Left lung (tissue), 10 donors: ENCODE measurements around the gene LRRC28. TPM values are rescaled to one million over a fixed set of nuclear protein-coding genes. Genes with fewer than 3 reads are reported as not detected.

Source experiments
- ATAC-seq: fragments of 200-7000 bp; cut with Tn5 transposase; one replicate; pipeline ENCODE4 v1.9.1; 2020; ENCODE audit warnings: moderate library complexity
- DNase-seq, 4 donors: peaks; one replicate each; pipeline ENCODE4 v3.0.0-alpha.2; 2013 to 2020
- H3K27ac ChIP-seq, 2 donors: fragments of 200-600 bp; sonication (generic) in 1 of 2; one replicate each; pipeline versions ENCODE4 v1.5.0 to v1.8.0; 2020 to 2021
- H3K27me3 ChIP-seq, 2 donors: fragments of 200-600 bp; sonication (generic) in 1 of 2; one replicate each; pipeline versions ENCODE4 v1.5.0 to v1.8.0; 2020 to 2021
- H3K36me3 ChIP-seq, 2 donors: fragments of 200-600 bp; sonication (generic) in 1 of 2; one replicate each; pipeline versions ENCODE4 v1.5.0 to v1.8.0; 2020 to 2021
- H3K4me1 ChIP-seq, 2 donors: fragments of 200-600 bp; one replicate each; pipeline ENCODE4 v1.8.0; 2021
- H3K4me3 ChIP-seq, 2 donors: fragments of 200-600 bp; sonication (generic) in 1 of 2; one replicate each; pipeline versions ENCODE4 v1.5.0 to v1.8.0; 2020 to 2021; ENCODE audit warnings: mild to moderate bottlenecking in 1 of 2
- H3K9me3 ChIP-seq, 2 donors: fragments of 200-600 bp; sonication (generic) in 1 of 2; one replicate each; pipeline versions ENCODE4 v1.5.0 to v1.8.0; 2020 to 2021
- intact Hi-C, 2 donors: fragments of 100-400 bp; cut with DNase I; formaldehyde crosslinking; loops; one replicate each; pipeline versions ENCODE4 v1.11.2 to v1.14.2; 2022
- polyA plus RNA-seq, 6 donors: library from polyadenylated mRNA; unstranded; fragments of 120-200 nt; gene quantifications; one replicate each; pipeline ENCODE4 v1.2.1, GENCODE V29; 2013; ENCODE audit not compliant: insufficient read length in 6 of 6
- total RNA-seq, 2 donors: library from RNA; stranded (reverse); fragmentation: NEBNext Ultra II Directional; extraction: Animal tissue kit (Norgen Biotek cat#: 25700); gene quantifications; one replicate each; pipeline ENCODE4 v1.2.1, GENCODE V29; 2021
- TF ChIP-seq, protein P1 (sequence below), 2 donors: fragments of 200-600 bp; sonication (generic) in 1 of 2; IDR thresholded peaks; one replicate each; pipeline versions ENCODE4 v1.5.0 to v1.8.0; 2021; ENCODE audit warnings: antibody characterized with exemption in 2 of 2
- donor health status: DM: no; HTN: yes; CAD: no.
- donor health status: DM: no; HTN: no; CAD: no.

The LRRC28 gene
- total and polyA plus RNA-seq, 8 donors, result 14.9 to 29.7 (median 25.0) TPM

DNA sequence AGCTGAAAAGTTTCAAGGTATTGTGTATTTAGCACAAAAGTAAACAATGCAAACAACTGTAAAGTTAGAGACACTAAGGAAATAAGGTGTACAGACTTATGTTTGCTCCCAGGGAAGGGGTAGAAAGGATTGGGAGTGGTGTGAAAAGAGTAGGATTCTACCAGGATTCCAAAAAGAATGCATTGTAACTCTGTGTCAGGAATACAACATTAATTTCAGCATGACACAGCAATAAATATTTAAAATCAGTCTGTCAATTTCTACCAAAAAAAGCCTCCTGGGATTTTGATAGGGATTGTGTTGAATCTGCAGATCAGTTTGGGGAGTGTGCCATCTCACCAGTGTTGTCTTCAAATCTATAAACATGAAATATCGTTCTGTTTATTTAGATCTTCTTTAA is 73.4 kb downstream of the LRRC28 start:
- Histone ChIP-seq H3K27ac (peak overlapping the region in 1 of 2 donors; percentile 10), H3K9me3 (no peaks in the 10 kb centered on the region), H3K27me3 (no peaks in the 10 kb centered on the region), H3K36me3 (no peaks in the 10 kb centered on the region), H3K4me3 (no peak overlapping the region), H3K4me1 (no peaks in the 10 kb centered on the region)
- intact Hi-C loops, result no loop called here
- ATAC-seq (no peak), DNase-seq (no peak)
- TF ChIP-seq, protein P1, sequence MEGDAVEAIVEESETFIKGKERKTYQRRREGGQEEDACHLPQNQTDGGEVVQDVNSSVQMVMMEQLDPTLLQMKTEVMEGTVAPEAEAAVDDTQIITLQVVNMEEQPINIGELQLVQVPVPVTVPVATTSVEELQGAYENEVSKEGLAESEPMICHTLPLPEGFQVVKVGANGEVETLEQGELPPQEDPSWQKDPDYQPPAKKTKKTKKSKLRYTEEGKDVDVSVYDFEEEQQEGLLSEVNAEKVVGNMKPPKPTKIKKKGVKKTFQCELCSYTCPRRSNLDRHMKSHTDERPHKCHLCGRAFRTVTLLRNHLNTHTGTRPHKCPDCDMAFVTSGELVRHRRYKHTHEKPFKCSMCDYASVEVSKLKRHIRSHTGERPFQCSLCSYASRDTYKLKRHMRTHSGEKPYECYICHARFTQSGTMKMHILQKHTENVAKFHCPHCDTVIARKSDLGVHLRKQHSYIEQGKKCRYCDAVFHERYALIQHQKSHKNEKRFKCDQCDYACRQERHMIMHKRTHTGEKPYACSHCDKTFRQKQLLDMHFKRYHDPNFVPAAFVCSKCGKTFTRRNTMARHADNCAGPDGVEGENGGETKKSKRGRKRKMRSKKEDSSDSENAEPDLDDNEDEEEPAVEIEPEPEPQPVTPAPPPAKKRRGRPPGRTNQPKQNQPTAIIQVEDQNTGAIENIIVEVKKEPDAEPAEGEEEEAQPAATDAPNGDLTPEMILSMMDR (IDR thresholded peaks at IDR 0.05), result no peak

GRCh38 chr15:99326235-99326634 is 75.0 kb downstream of the LRRC28 start:
- Histone ChIP-seq H3K9me3 (no peaks in the 10 kb centered on the region), H3K4me3 (no peak overlapping the region), H3K36me3 (no peaks in the 10 kb centered on the region), H3K27me3 (no peaks in the 10 kb centered on the region), H3K4me1 (no peaks in the 10 kb centered on the region), H3K27ac (no peak overlapping the region)
- TF ChIP-seq, protein P1 (IDR thresholded peaks at IDR 0.05), result no peak
- no peak for DNase-seq
- ATAC-seq, result no peak
- intact Hi-C loops, result no loop called here

- intact Hi-C loops, result no loop called here
- ATAC-seq, result no peak
- no peaks in the 10 kb centered on the region for H3K36me3 ChIP-seq
- TF ChIP-seq, protein P1 (IDR thresholded peaks at IDR 0.05), result no peak
- no peaks in the 10 kb centered on the region for H3K27me3 ChIP-seq
- DNase-seq, result no peak
- no peaks in the 10 kb centered on the region for H3K9me3 ChIP-seq
- H3K27ac ChIP-seq, result no peak overlapping the region
- H3K4me1 ChIP-seq, result no peaks in the 10 kb centered on the region
- no peak overlapping the region for H3K4me3 ChIP-seq
Observed at GRCh38 chr15:99328106-99329072, 77.1 kb downstream of the LRRC28 start.

DNA sequence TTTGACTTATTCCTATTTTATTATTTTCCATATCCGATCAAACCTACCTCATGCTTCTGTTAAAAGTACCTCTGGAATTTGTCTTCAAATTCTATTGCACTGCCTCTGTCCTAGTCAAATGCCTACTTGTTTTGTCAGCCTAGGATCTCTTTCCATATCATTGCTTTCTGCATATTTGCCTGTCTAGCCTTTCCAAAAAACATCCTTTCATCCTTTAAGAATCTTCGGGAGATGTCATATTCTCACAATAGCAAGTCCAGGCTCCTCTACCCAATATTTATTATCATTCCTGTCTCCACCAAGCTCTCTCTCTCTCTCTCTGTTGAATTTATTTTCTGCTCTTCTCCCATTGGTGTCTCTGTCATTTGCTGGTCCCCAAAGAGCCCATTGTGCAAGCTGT is 80.1 kb downstream of the LRRC28 start:
- TF ChIP-seq, protein P1 (IDR thresholded peaks at IDR 0.05), result no peak
- intact Hi-C loops, result no loop called here

GRCh38 chr15:99333413-99333812 is 82.1 kb downstream of the LRRC28 start:
- intact Hi-C loops, result no loop called here

More for the DNA sequence above, 80.1 kb downstream of the LRRC28 start:
- ATAC-seq, result no peak
- no peaks in the 10 kb centered on the region for H3K4me1 ChIP-seq
- no peaks in the 10 kb centered on the region for H3K9me3 ChIP-seq
- H3K27me3 ChIP-seq, result no peaks in the 10 kb centered on the region
- no peak for DNase-seq
- no peaks in the 10 kb centered on the region for H3K36me3 ChIP-seq
- no peak overlapping the region for H3K27ac ChIP-seq
- no peak overlapping the region for H3K4me3 ChIP-seq

More at GRCh38 chr15:99333413-99333812, 82.1 kb downstream of the LRRC28 start:
- Histone ChIP-seq H3K36me3 (no peaks in the 10 kb centered on the region), H3K9me3 (no peaks in the 10 kb centered on the region), H3K4me3 (no peak overlapping the region), H3K27me3 (no peaks in the 10 kb centered on the region), H3K4me1 (no peaks in the 10 kb centered on the region), H3K27ac (no peak overlapping the region)
- TF ChIP-seq, protein P1 (IDR thresholded peaks at IDR 0.05), result no peak
- no peak for ATAC-seq
- no peak for DNase-seq
